NCI-H524 treated with DMSO at 0.1 percent for 48 hours (cell line): ENCODE measurements around the gene RHBDD3.

Source experiments
- DNase-seq: peaks from one replicate; lab custom pipeline; 2025; lab: John Stamatoyannopoulos, UW

Gene RHBDD3

GRCh38 chr22:29267858-29268510 lies at the start of gene RHBDD3, which contains the start of gene EWSR1:
Gene RHBDD3 (minus strand): TSS chr22:29267981. CDS start chr22:29265626, 2,355 bp downstream.
Gene EWSR1 (plus strand): TSS chr22:29268268. CDS start chr22:29268337, 69 bp downstream.
- peak; percentile 83 for DNase-seq

- DNase-seq: no peak
Measured at GRCh38 chr22:29316141-29316828, 48.5 kb upstream of the RHBDD3 start.

- DNase-seq: no peak
Measured at GRCh38 chr22:29315286-29316140, 47.7 kb upstream of the RHBDD3 start, which contains the start of gene RASL10A. Gene RASL10A (minus strand): TSS chr22:29315697. CDS start chr22:29315246, 451 bp downstream.

GRCh38 chr22:29314537-29315285 lies 46.9 kb upstream of the RHBDD3 start:
- DNase-seq: no peak

- DNase-seq: no peak
Measured at GRCh38 chr22:29313576-29314466, 46.0 kb upstream of the RHBDD3 start.

GRCh38 chr22:29313126-29313575 lies 45.4 kb upstream of the RHBDD3 start:
- DNase-seq: no peak

GRCh38 chr22:29312218-29313125 lies 44.7 kb upstream of the RHBDD3 start:
- DNase-seq: no peak

GRCh38 chr22:29311464-29312217 lies 43.9 kb upstream of the RHBDD3 start:
- no peak for DNase-seq

GRCh38 chr22:29310863-29311339 lies 43.1 kb upstream of the RHBDD3 start:
- DNase-seq: no peak

GRCh38 chr22:29310065-29310862 lies 42.5 kb upstream of the RHBDD3 start:
- no peak for DNase-seq

GRCh38 chr22:29309332-29310064 lies 41.7 kb upstream of the RHBDD3 start:
- no peak for DNase-seq

GRCh38 chr22:29308791-29309262 lies 41.0 kb upstream of the RHBDD3 start:
- DNase-seq: no peak

GRCh38 chr22:29308148-29308790 lies 40.5 kb upstream of the RHBDD3 start:
- DNase-seq: no peak

- DNase-seq: no peak
Measured at GRCh38 chr22:29307596-29308147, 39.9 kb upstream of the RHBDD3 start.

GRCh38 chr22:29306835-29307595 lies 39.2 kb upstream of the RHBDD3 start:
- DNase-seq: no peak
